Measurements from ENCODE around the gene MRAP2.

DNA sequence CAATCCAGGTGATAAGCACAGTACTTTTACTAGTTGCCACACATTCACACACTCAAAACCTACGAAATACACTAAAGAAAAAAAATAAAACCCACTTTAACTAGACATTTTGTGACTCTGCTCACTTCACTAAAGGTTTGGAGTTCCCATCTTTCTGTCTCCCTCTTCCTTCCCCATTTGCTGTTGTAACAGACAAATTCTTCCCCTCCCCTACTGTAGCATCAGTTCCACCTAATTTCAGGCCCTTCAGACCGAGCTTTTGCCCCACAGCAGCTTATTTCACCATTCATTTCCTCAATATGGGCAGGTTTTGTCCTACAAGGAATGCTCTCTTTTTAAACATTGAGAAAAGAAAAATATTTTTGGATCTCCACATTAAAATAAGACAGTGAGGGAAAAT lies 31.3 kb upstream of the MRAP2 start:
- TF ChIP-seq POLR2A (IDR thresholded peaks at IDR 0.05; ENCODE audit: low read depth, low read length): no peak
- TF ChIP-seq POU2F2 (IDR thresholded peaks at IDR 0.05; ENCODE audit: low read depth, low read length): no peak
- no peak for TF ChIP-seq POLR2AphosphoS5 (IDR thresholded peaks at IDR 0.05; ENCODE audit: low read depth, low read length)
- no peak for TF ChIP-seq TAF1 (IDR thresholded peaks at IDR 0.05; ENCODE audit: low read depth, low read length)
- TF ChIP-seq SPI1 (IDR thresholded peaks at IDR 0.05; ENCODE audit: low read depth, low read length): no peak
- no peak for TF ChIP-seq PAX5 (IDR thresholded peaks at IDR 0.05; ENCODE audit: insufficient read depth, low read length, severe bottlenecking)
